Bronchial epithelial cell (primary cell): ENCODE measurements around the gene HOXB7. TPM values are rescaled to one million over a fixed set of nuclear protein-coding genes. Genes with fewer than 3 reads are reported as not detected.

Experiments used
- DNase-seq: peaks from one replicate; pipeline ENCODE4 v3.0.0-alpha.2; 2010; ENCODE audit warnings: low read depth
- FAIRE-seq: peaks from 2 replicates; lab custom pipeline; 2011; peaks lifted over from hg19 to GRCh38; lab: Jason Lieb, UNC
- H3K27me3 ChIP-seq: 2 replicates; pipeline ENCODE4 v1.5.1; 2011; ENCODE audit warnings: low read length; ENCODE audit not compliant: control insufficient read depth, insufficient read depth
- H3K36me3 ChIP-seq: 2 replicates; pipeline ENCODE4 v1.5.1; 2011; ENCODE audit warnings: low read length; ENCODE audit not compliant: control insufficient read depth, insufficient read depth
- H3K4me3 ChIP-seq: 2 replicates; pipeline ENCODE4 v1.5.1; 2011; ENCODE audit warnings: mild to moderate bottlenecking, low read depth, low read length, control low read depth
- CTCF ChIP-seq: IDR thresholded peaks from 2 replicates; pipeline ENCODE4 v1.5.1; 2011; ENCODE audit warnings: mild to moderate bottlenecking, moderate library complexity, low read length, control low read depth, inconsistent platforms; ENCODE audit not compliant: insufficient read depth, severe bottlenecking
- total RNA-seq: library from RNA; depleted of rRNA; stranded (reverse); fragments of >200 nt; gene quantifications from 2 replicates; pipeline ENCODE4 v1.2.1, GENCODE V29; 2014

HOXB7 gene
- total RNA-seq, 1 donor from 2014 or later: not detected

GRCh38 chr17:48642843-48643696 is 32.3 kb upstream of the HOXB7 start:
- no peak for DNase-seq
- no peaks in the 10 kb centered on the region for H3K36me3 ChIP-seq
- TF ChIP-seq CTCF: no peak
- FAIRE-seq: no peak
- H3K4me3 ChIP-seq: no peak overlapping the region
- H3K27me3 ChIP-seq: peaks cover 76% of the 10 kb centered on the region

GRCh38 chr17:48642059-48642842 is 31.4 kb upstream of the HOXB7 start:
- H3K36me3 ChIP-seq: no peaks in the 10 kb centered on the region
- H3K27me3 ChIP-seq: peaks cover 77% of the 10 kb centered on the region
- FAIRE-seq: no peak
- H3K4me3 ChIP-seq: no peak overlapping the region
- no peak for DNase-seq
- TF ChIP-seq CTCF: no peak

GRCh38 chr17:48641541-48642058 is 30.8 kb upstream of the HOXB7 start:
- DNase-seq (no peak), FAIRE-seq (no peak)
- TF ChIP-seq CTCF: no peak
- no peaks in the 10 kb centered on the region for H3K36me3 ChIP-seq
- H3K27me3 ChIP-seq: peaks cover 84% of the 10 kb centered on the region
- no peak overlapping the region for H3K4me3 ChIP-seq

- DNase-seq (no peak), FAIRE-seq (no peak)
- H3K4me3 ChIP-seq: no peak overlapping the region
- no peak for TF ChIP-seq CTCF
- peaks cover 84% of the 10 kb centered on the region for H3K27me3 ChIP-seq
- no peaks in the 10 kb centered on the region for H3K36me3 ChIP-seq
Observed at GRCh38 chr17:48640858-48641180, 30.0 kb upstream of the HOXB7 start.

- DNase-seq (no peak), FAIRE-seq (no peak)
- no peaks in the 10 kb centered on the region for H3K36me3 ChIP-seq
- TF ChIP-seq CTCF: no peak
- H3K27me3 ChIP-seq: peaks cover 84% of the 10 kb centered on the region
- H3K4me3 ChIP-seq: no peak overlapping the region
Observed at GRCh38 chr17:48639982-48640857, 29.4 kb upstream of the HOXB7 start.
